HG02943 (cell line): Measurements from ENCODE around the gene PDZD2.
"Not testable (repeated sequence)": the region's sequence is repeated elsewhere in the genome, so short reads cannot be mapped to it uniquely, and the experiment has no call there.

Source experiments
- ATAC-seq: cut with Tn5 transposase; IDR thresholded peaks from one replicate; pipeline ENCODE4 v1.9.1; 2021; ENCODE audit warnings: mild to moderate bottlenecking, low read depth, moderate library complexity; ENCODE audit not compliant: unreplicated experiment

The PDZD2 gene

DNA sequence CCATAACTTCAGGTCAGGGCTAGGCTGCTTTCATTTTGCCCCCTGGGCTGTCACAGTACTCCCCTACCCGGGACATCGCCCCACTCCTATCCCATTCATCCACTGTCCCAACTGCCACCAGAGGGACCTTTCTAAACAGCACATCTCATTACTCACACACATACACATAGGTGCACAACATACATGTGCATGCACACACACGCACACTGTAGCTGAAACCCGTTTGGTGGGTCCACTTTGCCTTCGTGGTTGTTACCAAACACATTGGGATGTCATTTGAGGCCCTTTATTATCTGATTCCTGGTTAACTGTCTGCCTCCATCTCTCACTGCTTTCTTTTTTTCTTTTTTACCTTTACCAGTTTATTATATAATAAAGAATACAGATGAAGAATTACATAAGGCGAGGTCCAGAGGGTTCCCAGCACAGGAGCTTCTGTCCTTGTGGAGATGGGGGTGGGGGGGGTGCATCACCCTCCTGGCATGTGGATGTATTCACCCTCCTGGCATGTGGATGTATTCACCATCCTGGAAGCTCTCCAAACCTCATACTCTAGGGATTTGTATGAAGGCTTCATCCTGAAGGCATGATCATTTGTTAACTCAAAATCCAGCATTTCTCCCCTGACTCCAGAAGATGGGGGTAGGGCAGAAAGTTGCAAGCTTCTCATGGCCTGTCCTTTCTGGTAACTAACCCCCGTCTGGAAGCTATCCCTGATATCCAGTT is 349.2 kb downstream of the PDZD2 start:
- no peak for ATAC-seq

DNA sequence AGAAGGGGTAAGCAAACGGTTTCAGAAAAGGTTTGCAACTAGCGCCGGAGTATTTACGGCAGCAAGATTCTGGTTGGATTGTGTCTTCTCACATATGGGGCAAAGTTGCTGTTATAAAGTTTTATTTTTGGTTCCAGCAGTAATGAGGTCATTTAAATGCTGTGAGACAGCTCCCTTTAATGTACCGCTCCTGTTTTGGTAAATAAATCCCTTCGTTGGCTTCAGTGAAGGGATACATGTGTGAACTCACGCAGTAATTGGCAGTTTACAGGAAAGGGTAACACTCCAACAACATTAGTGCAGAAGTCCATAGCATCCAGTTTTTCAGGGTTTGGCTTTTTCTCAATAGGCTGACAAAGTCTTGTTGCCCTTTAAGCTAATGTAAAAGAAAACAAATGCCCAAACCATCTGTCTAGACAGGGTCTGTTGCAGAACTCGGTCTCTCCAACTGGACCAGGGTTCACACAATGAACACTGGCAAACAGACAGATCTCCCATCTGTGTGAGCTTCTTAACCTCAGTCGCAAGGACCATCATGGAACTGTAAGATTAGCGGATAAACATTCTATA is 351.2 kb downstream of the PDZD2 start:
- ATAC-seq = no peak

DNA sequence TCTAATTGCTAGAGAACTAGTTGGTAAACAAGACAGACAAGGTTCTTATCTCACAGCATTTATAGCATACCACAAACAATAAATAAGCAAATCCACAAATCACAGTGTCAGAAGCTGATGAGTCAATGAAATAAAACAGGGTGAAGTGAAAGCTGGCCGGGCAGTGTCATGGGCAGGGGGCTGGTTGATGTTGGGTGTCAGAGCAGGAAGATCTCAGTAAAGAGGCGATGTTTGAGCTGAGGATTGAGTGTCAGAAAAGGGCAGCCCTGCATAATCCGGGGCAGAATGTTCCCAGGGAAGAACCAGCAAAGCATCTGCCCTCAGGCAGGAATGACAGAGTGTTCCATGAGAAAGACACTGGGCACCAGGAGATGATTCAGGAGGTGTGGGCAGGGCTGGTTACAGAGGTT is 351.8 kb downstream of the PDZD2 start:
- ATAC-seq = no peak

DNA sequence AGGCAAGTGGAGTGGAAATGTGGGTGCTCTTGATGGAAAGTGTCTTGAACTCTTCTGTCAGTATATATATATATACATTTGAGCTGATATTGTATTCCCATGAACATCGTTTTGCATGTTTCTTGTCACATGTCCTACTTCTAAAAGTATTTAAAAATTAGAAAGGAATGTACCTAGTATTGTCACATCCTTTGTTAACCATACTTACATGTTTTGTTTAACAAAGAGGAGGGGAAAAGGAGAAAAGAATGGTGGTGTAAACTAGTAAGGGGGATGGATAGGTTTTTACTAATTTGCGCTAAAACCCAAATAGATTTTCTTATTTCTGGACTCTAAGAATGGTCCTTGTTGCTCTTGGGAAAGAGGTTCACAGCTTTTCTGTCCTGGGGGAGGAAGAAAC is 353.4 kb downstream of the PDZD2 start:
- no peak for ATAC-seq

DNA sequence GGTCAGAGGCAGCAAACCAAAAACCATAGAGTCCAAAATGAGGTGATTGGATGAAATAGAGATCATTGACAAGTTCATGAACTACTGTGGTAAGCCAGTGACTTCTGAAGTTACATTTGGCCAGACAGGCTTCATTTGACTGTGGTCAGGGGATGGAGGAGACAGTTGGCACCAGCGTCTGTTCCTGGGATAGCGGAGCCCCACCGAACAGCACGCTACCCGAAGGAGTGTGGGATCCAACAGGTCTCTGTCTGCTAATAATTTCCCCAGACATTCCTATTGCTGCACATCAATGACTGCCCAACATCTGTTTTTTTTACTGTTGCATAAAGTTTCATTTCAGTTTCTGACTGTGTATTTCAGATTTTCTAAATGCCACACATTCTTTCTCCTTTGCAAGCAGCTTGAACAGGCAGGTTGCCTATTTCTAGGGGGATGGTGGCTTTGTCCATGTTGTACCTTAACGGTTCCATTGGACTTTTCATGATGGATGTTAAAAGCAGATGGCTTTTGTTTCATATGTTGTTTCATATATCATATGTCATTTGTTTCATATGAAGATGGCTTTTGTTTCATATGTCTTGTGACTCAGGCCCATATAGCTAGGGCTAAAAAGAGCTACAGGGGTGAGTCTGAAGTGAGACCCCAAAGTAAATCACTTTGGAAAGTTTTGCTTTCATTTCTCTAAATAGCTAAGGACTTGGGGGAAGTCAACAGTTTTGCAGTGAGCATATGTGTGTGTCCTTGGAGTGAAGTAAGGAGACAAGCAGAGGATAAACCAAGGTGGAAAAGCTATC is 354.4 kb downstream of the PDZD2 start:
- peak; percentile 33 for ATAC-seq

DNA sequence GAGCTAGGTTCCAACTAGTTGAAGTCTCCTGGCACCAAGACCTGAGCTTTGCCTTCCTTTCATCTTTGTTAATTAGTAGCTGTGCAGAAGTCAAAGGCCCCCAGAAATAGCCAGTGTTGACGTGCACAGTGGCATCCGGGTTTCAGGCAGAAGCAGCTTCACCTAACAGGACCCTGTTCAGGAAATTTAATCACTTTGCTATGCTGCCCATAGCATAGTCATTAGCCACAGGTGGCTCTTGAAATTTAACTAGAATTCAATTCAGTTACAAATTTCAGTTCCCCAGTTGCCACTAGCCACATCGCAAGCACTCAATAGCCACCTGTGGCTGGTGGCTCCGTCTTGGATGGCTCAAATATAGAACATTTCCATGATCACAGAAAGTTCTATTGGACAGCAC is 356.1 kb downstream of the PDZD2 start:
- peak; percentile 81 for ATAC-seq

DNA sequence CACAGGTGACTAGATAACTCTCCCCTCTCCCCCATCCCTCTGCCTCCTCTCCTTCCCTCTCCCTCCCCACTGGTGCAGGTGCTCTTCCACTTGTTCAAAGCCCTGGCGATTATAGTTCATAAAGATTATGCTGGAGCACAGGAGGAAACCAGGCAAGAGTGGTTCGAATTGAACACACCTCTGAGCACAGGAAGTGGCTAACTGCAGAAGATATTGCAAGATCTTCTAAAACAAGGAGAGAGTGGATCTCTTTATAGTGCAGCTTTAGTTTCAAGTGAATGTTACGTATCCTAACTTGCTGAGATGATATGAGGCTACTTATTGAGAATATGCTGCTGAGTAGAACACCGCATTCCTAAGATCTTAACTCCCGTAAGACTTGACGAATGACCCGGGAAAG is 356.8 kb downstream of the PDZD2 start:
- ATAC-seq = no peak

DNA sequence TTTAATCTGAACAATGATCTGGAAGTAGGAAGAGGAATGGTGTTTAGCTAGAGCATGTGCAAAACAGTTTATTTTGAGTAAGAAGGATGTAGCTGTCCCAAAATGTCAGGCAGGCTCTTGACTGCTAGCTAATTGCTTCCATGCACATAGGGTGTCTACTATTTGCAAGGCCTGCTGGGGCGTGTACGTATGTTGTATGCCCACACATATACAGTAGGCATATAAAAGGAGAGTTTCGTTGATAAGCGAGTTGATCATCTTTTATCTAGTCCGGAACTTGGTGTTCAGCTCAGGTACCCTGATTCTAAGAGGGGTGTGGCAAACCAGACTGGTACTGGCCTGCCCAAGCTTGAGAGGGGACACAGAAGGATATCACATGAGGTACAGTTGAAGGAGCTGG is 358.0 kb downstream of the PDZD2 start:
- ATAC-seq = no peak

DNA sequence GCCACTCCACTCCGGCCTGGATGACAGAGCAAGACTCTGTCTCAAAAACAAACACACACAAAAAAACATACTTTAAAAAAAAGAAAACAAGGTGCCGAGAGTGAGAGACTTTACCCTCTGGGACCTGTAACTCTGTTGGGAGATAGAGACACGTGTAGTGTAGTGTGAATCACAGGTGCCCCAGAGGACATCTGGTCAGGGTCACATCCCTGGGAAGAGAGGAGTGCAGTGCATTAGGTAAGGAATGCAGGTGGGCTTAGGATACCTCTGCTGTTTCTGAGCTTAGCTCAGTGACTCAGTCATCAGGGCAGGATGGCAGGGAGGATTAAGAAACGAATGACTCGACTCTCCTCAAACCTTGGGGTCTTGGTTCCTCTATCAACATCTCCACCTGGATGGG is 360.5 kb downstream of the PDZD2 start:
- ATAC-seq = no peak

DNA sequence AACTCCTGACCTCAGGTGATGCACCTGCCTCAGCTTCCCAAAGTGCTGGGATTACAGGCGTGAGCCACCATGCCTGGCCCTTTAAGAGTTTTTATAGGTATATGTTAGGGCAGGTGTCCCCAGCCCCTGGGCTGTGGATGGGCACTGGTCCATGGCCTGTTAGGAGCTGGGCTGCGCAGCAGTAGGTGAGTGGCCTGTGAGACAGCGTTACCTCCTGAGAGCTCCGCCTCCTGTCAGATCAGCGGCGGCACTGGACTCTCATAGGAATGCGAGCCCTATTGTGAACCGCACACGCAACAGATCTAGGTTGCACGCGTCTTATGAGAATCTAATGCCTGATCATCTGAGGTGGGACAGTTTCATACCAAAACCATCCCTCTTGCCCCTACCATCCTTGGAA is 361.8 kb downstream of the PDZD2 start:
- ATAC-seq = no peak

DNA sequence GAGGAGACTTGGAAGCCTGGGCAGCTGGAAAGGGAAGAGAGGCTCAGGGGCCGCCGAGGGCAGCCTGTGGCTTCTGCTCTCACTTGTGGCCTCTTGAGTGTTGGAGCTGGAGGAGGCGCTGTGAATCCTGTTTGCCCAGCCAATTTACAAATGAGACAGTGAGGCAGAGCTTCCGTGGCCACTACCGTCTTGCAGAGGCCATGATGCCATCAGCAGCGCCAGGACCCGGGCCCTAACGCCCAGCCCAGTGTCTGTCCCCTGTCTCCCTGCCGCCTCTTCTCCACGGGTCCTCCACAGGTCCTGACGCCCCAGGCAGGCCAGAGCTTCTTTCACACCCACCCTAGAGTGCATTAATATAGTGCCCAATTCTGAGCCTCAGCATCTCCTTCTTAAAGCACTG is 362.4 kb downstream of the PDZD2 start:
- no peak for ATAC-seq

DNA sequence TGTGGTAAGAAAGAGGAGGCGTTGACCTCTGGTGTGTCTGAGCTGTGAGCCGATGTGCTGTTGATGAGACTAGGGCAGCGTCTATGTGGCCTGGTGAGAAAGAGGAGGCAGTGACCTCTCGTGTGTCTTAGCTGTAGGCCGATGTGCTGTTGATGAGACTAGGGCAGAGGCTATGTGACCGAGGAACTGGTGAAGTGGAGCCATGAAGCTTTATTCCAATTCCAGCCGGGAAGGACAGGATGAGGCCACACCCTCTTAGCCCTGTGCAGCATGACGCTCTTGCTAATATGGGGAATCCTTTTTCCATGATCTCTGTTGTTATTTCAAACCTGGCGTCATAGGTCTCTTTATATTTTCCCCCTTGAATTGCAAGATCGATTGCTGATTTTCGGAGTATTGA is 362.8 kb downstream of the PDZD2 start:
- no peak for ATAC-seq

DNA sequence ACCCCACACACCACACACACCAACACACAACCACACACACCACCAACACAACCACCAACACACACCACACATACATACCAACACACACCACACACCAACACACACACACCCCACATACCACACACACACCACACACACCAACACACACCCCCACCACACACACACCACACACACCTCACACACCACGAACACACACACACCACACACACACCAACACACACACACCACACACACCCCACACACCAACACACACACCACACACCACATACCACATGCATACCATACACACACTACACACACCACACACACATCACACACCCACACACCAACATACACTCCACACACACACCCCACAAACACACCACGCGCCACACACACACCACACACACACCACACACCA is 363.8 kb downstream of the PDZD2 start:
- ATAC-seq = no peak

DNA sequence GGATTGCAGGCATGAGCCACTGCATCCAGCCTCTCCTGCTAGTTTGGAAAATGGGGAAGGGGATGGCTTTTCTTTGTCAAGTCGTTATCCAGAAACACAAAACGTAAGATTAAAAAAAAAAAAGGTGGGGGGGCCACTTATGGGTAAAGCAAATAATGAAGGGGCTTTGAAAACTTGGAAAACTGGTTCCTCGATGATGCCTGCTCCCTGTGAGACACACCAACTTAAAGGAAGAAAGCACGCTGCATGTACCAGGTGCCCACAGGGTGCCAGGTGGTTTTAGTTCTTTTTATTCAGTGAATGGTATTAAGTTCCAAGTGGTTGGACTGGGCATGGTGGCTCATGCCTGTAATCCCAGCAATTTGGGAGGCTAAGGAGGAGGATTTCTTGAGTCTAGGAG is 365.1 kb downstream of the PDZD2 start:
- ATAC-seq = no peak

DNA sequence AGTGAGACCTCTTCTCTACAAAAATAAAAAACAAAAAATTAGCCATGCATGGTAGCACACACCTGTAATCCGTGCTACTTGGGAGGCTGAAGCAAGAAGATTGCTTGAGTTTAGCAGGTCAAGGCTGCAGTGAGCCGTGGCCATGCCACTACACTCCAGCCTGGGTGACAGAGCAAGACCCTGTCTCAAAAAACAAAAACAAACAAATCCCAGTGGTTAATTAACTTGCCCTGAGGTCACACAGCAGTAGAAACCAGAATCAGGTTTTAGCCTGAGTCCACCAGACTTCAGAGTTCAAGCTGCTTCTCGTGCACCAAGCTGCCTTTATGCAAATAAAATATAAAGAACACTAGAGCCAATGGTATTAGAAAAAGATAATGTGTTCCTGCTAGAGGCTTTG is 365.5 kb downstream of the PDZD2 start:
- peak; percentile 95 for ATAC-seq

DNA sequence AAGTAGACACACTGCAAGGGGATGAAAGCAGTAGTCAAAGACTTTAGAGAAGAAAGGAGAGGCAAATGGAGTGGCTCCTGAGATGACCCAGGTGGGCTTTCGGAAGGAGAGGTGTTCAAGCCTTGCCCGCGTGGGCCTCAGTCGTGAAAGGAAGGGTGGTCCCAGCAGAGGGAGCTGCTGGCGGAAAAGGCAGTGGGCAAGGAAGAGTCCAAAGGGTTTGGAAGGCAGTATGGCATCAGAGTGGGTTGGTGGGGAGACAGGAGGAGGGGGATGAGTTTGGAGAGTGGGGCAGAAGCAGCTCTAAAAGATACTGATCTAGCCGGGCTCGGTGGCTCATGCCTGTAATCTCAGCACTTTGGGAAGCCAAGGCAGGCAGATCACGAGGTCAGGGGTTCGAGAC is 369.8 kb downstream of the PDZD2 start:
- no peak for ATAC-seq

DNA sequence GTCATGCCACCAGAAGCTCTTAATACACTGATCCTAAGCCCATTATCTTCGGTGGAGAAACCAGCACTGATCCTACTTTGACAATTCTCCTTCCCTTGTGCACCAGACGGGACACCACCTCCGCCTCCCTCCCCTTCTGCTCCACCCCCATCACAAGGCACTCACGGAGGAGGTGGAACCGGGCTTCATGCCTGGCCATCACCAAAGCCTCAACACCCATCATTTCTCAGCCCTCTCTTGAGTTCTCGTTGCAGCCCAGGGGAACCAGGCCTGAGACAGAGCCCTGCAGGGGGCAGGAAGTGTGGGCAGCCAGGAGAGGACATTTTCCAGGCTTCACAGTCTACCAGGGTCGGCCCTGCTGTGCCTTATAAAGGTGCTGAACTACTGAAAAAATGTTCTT is 374.7 kb downstream of the PDZD2 start:
- no peak for ATAC-seq

DNA sequence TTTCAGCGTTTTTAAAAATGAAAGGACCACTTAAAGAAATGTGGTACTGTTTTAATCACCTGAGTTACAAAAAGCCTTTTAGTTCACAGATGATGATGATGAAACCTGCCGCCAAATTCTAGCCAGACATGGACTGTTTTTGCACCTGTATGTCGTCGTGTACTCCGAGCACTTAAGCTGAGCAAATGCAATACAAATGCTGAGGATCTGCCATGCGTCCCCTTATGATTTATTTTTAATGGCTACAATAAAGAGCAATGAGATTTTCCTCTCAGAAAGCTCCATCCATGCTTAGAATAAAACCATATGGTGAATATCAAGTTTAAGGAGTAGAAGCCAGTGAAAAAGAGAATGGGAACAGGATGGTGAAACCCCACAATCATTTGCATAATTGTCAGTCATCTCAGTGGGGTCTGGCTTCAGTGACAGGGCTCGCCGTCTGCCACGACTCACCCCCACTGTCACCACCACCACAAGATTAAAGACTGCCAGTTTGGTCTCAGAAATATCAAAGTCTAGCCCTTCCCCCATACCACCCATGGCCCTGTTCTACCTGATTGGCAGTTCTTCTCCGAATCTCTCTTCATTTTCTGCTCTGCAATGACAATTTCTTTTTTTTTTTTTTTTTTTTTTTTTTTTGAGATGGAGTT is 375.3 kb downstream of the PDZD2 start:
- no peak for ATAC-seq

DNA sequence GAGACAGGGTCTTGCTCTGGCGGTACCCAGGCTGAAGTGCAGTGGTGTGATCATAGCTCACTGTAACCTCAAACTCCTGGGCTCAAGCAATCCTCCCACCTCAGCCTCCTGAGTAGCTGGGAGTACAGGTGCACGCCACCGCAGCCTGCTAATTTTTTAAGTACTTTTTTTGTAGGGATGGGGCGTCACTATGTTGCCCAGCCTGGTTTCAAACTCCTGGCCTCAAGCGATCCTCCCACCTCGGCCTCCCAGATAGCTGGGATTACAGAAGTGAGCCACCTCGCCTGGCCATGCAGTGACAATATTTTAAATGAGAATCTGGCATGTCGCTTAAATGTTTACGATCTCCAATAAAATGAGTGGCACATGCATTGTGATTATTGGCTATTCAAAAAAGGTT is 376.3 kb downstream of the PDZD2 start:
- ATAC-seq = not testable (repeated sequence)

DNA sequence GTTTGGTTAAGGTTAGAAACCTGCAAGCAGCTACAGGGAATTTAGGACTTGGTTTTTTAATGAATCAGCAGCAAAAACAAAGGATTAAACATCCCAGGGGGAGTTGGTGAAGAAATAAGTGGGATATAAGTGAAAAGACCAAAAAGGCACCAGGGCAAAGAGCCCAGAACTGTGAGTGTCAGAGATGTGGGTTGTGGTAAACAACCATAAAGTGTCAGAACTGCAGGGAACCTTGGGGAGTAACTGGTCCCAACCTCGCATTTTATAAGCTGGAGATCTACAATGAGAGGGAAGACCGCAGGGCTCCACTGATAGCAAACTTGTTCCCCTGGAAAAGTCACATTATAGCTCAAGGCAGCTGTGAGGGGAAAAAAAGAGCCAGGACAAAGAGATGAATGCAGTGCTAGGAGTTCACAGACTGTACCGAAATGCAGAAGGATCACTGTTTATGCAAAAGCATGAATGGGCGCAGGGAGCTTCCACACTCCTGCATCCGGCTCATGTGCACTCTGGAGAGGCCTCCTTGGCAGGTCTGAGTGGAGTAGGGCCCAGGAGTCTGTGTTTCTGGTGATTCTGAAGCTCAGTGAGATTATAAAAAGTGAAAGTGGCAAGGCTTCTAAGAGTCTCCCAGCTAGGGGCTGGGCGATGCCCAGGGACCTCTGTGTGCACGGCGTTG is 378.9 kb downstream of the PDZD2 start:
- ATAC-seq = no peak
